RWPE1 (cell line): ENCODE measurements around the gene TARBP2.

ENCODE experiments used
- CTCF ChIA-PET: fragments of 350-600 bp; sonication (Branson Sonifier 250); formaldehyde crosslinking; extraction: SDS; loops from one replicate; lab custom pipeline; 2021; lab: Yijun Ruan, JAX
- POLR2A ChIA-PET: fragments of 400-600 bp; formaldehyde crosslinking; extraction: SDS; loops from one replicate; lab custom pipeline; 2020; ENCODE audit warnings: antibody characterized with exemption; ENCODE audit not compliant: low non-redundant PET; lab: Yijun Ruan, JAX
- DNase-seq: peaks from one replicate; pipeline ENCODE4 v3.0.0; 2012; ENCODE audit warnings: low spot score
- H3K27ac ChIP-seq: fragments of 450-650 bp; 2 replicates; pipeline ENCODE4 v1.5.1; 2017
- TF ChIP-seq, protein P1 (sequence below): fragments of 450-650 bp; conservative IDR thresholded peaks from 2 replicates; pipeline ENCODE4 v1.5.1; 2017; ENCODE audit warnings: low read depth, mild to moderate bottlenecking

The TARBP2 gene, protein sequence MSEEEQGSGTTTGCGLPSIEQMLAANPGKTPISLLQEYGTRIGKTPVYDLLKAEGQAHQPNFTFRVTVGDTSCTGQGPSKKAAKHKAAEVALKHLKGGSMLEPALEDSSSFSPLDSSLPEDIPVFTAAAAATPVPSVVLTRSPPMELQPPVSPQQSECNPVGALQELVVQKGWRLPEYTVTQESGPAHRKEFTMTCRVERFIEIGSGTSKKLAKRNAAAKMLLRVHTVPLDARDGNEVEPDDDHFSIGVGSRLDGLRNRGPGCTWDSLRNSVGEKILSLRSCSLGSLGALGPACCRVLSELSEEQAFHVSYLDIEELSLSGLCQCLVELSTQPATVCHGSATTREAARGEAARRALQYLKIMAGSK

GRCh38 chr12:53500776-53501614 is at the start of gene TARBP2:
Gene TARBP2, plus strand, starts transcription at chr12:53501283. Its CDS starts 126 bp downstream, at chr12:53501409.
- peak within 1 kb of the TSS; percentile 95 for H3K27ac ChIP-seq
- TF ChIP-seq, protein P1, sequence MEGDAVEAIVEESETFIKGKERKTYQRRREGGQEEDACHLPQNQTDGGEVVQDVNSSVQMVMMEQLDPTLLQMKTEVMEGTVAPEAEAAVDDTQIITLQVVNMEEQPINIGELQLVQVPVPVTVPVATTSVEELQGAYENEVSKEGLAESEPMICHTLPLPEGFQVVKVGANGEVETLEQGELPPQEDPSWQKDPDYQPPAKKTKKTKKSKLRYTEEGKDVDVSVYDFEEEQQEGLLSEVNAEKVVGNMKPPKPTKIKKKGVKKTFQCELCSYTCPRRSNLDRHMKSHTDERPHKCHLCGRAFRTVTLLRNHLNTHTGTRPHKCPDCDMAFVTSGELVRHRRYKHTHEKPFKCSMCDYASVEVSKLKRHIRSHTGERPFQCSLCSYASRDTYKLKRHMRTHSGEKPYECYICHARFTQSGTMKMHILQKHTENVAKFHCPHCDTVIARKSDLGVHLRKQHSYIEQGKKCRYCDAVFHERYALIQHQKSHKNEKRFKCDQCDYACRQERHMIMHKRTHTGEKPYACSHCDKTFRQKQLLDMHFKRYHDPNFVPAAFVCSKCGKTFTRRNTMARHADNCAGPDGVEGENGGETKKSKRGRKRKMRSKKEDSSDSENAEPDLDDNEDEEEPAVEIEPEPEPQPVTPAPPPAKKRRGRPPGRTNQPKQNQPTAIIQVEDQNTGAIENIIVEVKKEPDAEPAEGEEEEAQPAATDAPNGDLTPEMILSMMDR, result no peak
- CTCF ChIA-PET, result interaction anchor here (1.0 kb wide), 1 partner anchor 8 kb away, joined by 3 read pairs; no protein-coding TSS in a partner anchor
- POLR2A ChIA-PET, result interaction anchor here (0.6 to 0.9 kb wide), 4 partner anchors 17 to 223 kb away, joined by 3 to 4 read pairs (median 4); no protein-coding TSS in a partner anchor
- DNase-seq, result peak; percentile 99

- peak within 1 kb of the TSS; percentile 89 for H3K27ac ChIP-seq
- POLR2A ChIA-PET, result no interaction called here
- CTCF ChIA-PET, result interaction anchor here (0.6 kb wide), 1 partner anchor 89 kb away, joined by 5 read pairs; no protein-coding TSS in a partner anchor
- peak; percentile 97 for DNase-seq
- TF ChIP-seq, protein P1, result peak; percentile 88
Observed at GRCh38 chr12:53451661-53452158, 49.4 kb upstream of the TARBP2 start, which contains the start of gene PCBP2. Gene PCBP2, plus strand, starts transcription at chr12:53452102. Its CDS starts 2,699 bp downstream, at chr12:53454801.

DNA sequence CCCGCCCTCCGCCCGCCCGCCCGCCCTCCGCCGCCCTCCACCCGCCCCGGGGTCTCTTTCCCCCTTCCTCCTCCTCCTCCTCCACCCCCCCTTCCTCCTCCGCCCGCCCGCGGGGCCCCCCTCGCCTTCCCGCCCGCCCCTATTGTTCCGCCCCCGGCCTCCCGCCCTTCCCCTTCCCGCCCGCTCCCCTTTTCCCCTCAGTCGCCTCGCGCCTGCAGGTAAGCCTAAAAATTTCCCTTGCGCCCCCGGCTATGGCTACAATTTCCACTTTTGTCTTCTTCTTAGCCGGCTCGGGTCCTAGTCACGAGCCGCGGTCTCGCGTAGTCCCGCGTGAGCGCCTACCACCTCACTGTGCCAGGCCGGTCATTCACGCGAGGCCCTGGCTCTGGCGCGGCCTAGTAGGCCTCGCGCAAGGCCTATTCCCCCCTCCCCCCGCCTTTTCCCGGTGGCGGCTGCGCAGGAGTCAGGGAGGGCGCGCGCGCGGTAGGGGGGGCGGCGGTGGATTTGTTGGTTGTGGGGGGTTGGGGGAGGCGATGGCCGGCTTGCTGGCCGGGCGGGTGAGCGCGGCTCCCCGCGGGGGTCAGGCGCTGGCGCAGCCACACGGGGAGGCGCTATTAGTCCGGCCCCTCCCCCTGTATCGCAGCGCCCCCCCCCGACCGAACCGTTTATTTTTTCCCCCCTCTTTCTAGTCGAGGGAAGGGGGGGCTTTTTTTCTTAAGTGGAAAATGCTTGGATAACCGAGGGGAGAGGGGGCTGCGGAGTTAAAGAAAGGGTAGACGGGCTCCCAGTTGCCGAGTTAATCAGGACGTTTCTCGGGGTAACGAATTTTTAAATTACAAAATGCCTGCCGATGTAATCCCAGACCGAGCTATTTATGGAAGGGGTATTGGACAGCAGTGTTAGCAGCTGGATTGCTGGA is 48.7 kb upstream of the TARBP2 start:
- CTCF ChIA-PET, result interaction anchor here (0.7 kb wide), 1 partner anchor 25 kb away, joined by 5 read pairs; no protein-coding TSS in a partner anchor
- POLR2A ChIA-PET, result no interaction called here
- H3K27ac ChIP-seq, result peak overlapping the region; percentile 89
- TF ChIP-seq, protein P1, result peak; percentile 61
- peak; percentile 80 for DNase-seq

- POLR2A ChIA-PET, result no interaction called here
- DNase-seq, result no peak
Observed at GRCh38 chr12:53453953-53454640, 47.0 kb upstream of the TARBP2 start.

DNA sequence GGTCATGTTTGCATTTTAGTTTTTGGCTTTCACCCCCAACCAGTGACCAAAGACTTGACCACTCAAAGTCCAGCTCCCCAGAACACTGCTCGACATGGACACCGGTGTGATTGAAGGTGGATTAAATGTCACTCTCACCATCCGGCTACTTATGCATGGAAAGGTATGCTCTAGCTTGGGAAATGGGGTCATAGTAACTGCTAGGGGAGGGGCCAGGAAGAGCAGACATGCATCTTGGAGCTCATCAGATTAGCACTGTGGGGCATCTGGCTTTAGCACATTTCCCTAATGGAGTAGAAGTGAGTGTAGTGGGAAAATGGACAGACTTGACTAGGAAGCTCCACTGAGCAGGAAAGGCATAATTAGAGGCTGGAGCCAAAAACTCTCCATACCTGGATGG is 46.4 kb upstream of the TARBP2 start:
- DNase-seq, result no peak
- TF ChIP-seq, protein P1, result no peak
- ChIA-PET CTCF (no interaction called here), POLR2A (no interaction called here)
- no peak overlapping the region for H3K27ac ChIP-seq

More at GRCh38 chr12:53453953-53454640, 47.0 kb upstream of the TARBP2 start:
- CTCF ChIA-PET, result interaction anchor here (0.6 kb wide), 1 partner anchor 16 kb away, joined by 4 read pairs; no protein-coding TSS in a partner anchor
- TF ChIP-seq, protein P1, result no peak
- H3K27ac ChIP-seq, result no peak overlapping the region
